H9 (cell line): ENCODE results near the gene EHF. TPM values are rescaled to one million over a fixed set of nuclear protein-coding genes. Genes with fewer than 3 reads are reported as not detected.

Experiments
- DNase-seq: peaks from one replicate; pipeline ENCODE4 v3.0.0-alpha.2; 2017
- H2AFZ ChIP-seq: one replicate; pipeline ENCODE4 v1.6.1; 2013; ENCODE audit warnings: mild to moderate bottlenecking, low read length, control low read depth, moderate library complexity
- H2AK5ac ChIP-seq: 2 replicates; pipeline ENCODE4 v1.6.1; 2013; ENCODE audit warnings: low read length, control low read depth, mixed read lengths; ENCODE audit not compliant: insufficient read length
- H2BK120ac ChIP-seq: one replicate; pipeline ENCODE4 v1.6.1; 2013; ENCODE audit warnings: low read depth, mild to moderate bottlenecking, low read length, control low read depth, inconsistent platforms; ENCODE audit not compliant: poor library complexity, severe bottlenecking
- H2BK12ac ChIP-seq: 2 replicates; pipeline ENCODE4 v1.6.1; 2013; ENCODE audit warnings: low read length, control low read depth, mixed read lengths, low read depth; ENCODE audit not compliant: insufficient read length
- H2BK15ac ChIP-seq: 2 replicates; pipeline ENCODE4 v1.6.1; 2013; ENCODE audit warnings: low read depth, low read length, control low read depth
- H2BK20ac ChIP-seq: one replicate; pipeline ENCODE4 v1.6.1; 2013; ENCODE audit warnings: low read depth, mild to moderate bottlenecking, low read length, control low read depth, inconsistent platforms; ENCODE audit not compliant: poor library complexity, severe bottlenecking
- H2BK5ac ChIP-seq: 2 replicates; pipeline ENCODE4 v1.6.1; 2013; ENCODE audit warnings: low read length, control low read depth, mixed read lengths; ENCODE audit not compliant: insufficient read length
- H3K14ac ChIP-seq: 2 replicates; pipeline ENCODE4 v1.6.1; 2013; ENCODE audit warnings: low read length, control low read depth; ENCODE audit not compliant: insufficient read depth
- H3K18ac ChIP-seq: 2 replicates; pipeline ENCODE4 v1.6.1; 2013; ENCODE audit warnings: low read depth, mild to moderate bottlenecking, mixed read lengths, low read length, control low read depth; ENCODE audit not compliant: insufficient read length
- H3K23ac ChIP-seq: 2 replicates; pipeline ENCODE4 v1.6.1; 2013; ENCODE audit warnings: low read length, control low read depth, mixed read lengths, low read depth; ENCODE audit not compliant: insufficient read length
- H3K23me2 ChIP-seq: 2 replicates; pipeline ENCODE4 v1.6.1; 2013; ENCODE audit warnings: low read depth, mild to moderate bottlenecking, mixed read lengths, low read length, control low read depth; ENCODE audit not compliant: insufficient read length, poor library complexity, severe bottlenecking
- H3K27ac ChIP-seq: 2 replicates; pipeline ENCODE4 v1.5.1; 2013; ENCODE audit warnings: low read length, control low read depth, mixed read lengths, low read depth; ENCODE audit not compliant: insufficient read length
- H3K27me3 ChIP-seq: 2 replicates; pipeline ENCODE4 v1.6.1; 2013; ENCODE audit warnings: low read length, control low read depth, inconsistent platforms; ENCODE audit not compliant: insufficient read depth
- H3K4ac ChIP-seq: 2 replicates; pipeline ENCODE4 v1.6.1; 2013; ENCODE audit warnings: low read depth, mild to moderate bottlenecking, control low read depth, inconsistent platforms, low read length, moderate library complexity
- H3K4me1 ChIP-seq: 2 replicates; pipeline ENCODE4 v1.6.1; 2013; ENCODE audit warnings: low read length, control low read depth, inconsistent platforms; ENCODE audit not compliant: insufficient read depth
- H3K4me2 ChIP-seq: 2 replicates; pipeline ENCODE4 v1.6.1; 2013; ENCODE audit warnings: low read length, control low read depth, mixed read lengths; ENCODE audit not compliant: insufficient read length, insufficient read depth
- H3K56ac ChIP-seq: 2 replicates; pipeline ENCODE4 v1.6.1; 2013; ENCODE audit warnings: low read depth, mild to moderate bottlenecking, mixed read lengths, low read length, control low read depth; ENCODE audit not compliant: insufficient read length
- H3K79me1 ChIP-seq: 2 replicates; pipeline ENCODE4 v1.6.1; 2013; ENCODE audit warnings: low read depth, mild to moderate bottlenecking, moderate library complexity, low read length, control low read depth, inconsistent platforms; ENCODE audit not compliant: insufficient read depth, poor library complexity, severe bottlenecking
- H3K79me2 ChIP-seq: 2 replicates; pipeline ENCODE4 v1.6.1; 2013; ENCODE audit warnings: low read length, control low read depth, inconsistent platforms; ENCODE audit not compliant: insufficient read depth
- H3K9ac ChIP-seq: 2 replicates; pipeline ENCODE4 v1.6.1; 2013; ENCODE audit warnings: low read length, control low read depth, mixed read lengths; ENCODE audit not compliant: insufficient read length; ENCODE audit errors: extremely low read depth
- H3K9me3 ChIP-seq: one replicate; pipeline ENCODE4 v1.6.1; 2013; ENCODE audit warnings: low read depth, low read length, inconsistent platforms; ENCODE audit not compliant: control insufficient read depth
- H3T11ph ChIP-seq: one replicate; pipeline ENCODE4 v1.6.1; 2013; ENCODE audit warnings: mild to moderate bottlenecking, low read length, control low read depth, inconsistent platforms
- H4K20me1 ChIP-seq: one replicate; pipeline ENCODE4 v1.6.1; 2013; ENCODE audit not compliant: control insufficient read depth, insufficient read length, insufficient read depth
- H4K5ac ChIP-seq: 2 replicates; pipeline ENCODE4 v1.6.1; 2013; ENCODE audit warnings: low read depth, mild to moderate bottlenecking, mixed read lengths, low read length, control low read depth; ENCODE audit not compliant: insufficient read length
- H4K8ac ChIP-seq: replicated peaks from 2 replicates; pipeline ENCODE4 v1.6.1; 2013; ENCODE audit warnings: low read length, control low read depth, mixed read lengths, low read depth; ENCODE audit not compliant: insufficient read length
- H4K91ac ChIP-seq: 2 replicates; pipeline ENCODE4 v1.6.1; 2013; ENCODE audit warnings: low read depth, mild to moderate bottlenecking, moderate library complexity, mixed read lengths, low read length, control low read depth; ENCODE audit not compliant: insufficient read length
- H3K27ac Mint-ChIP-seq, 3 experiments: 2 replicates in 2 of 3; 3 replicates in 1 of 3; pipeline ENCODE4 v1.8.0; 2020 to 2021; ENCODE audit warnings: mixed read lengths in 3 of 3, mild to moderate bottlenecking in 1 of 3, moderate library complexity in 1 of 3
- H3K27me3 Mint-ChIP-seq: 2 replicates; pipeline ENCODE4 v1.8.0; 2021; ENCODE audit warnings: low read depth, mild to moderate bottlenecking, moderate library complexity, mixed read lengths
- H3K36me3 Mint-ChIP-seq, 3 experiments: 2 replicates in 2 of 3; 3 replicates in 1 of 3; pipeline ENCODE4 v1.8.0; 2020 to 2021; ENCODE audit warnings: low read depth in 3 of 3, mixed read lengths in 3 of 3; ENCODE audit not compliant: insufficient read depth in 1 of 3
- H3K4me1 Mint-ChIP-seq, 2 experiments: 2 replicates each; pipeline ENCODE4 v1.8.0; 2020; ENCODE audit warnings: mixed read lengths in 2 of 2
- H3K4me3 Mint-ChIP-seq, 2 experiments: 2 replicates in 1 of 2; 3 replicates in 1 of 2; pipeline ENCODE4 v1.8.0; 2020 to 2021; ENCODE audit warnings: mild to moderate bottlenecking in 2 of 2, mixed read lengths in 2 of 2, moderate library complexity in 1 of 2
- H3K9me3 Mint-ChIP-seq, 2 experiments: 2 replicates in 1 of 2; 3 replicates in 1 of 2; pipeline ENCODE4 v1.8.0; 2020; ENCODE audit warnings: mild to moderate bottlenecking in 2 of 2, mixed read lengths in 2 of 2, moderate library complexity in 1 of 2
- CTCF ChIP-seq: fragments of 200-600 bp; sonication (generic); conservative IDR thresholded peaks from 3 replicates; pipeline ENCODE4 v1.8.0; 2021; ENCODE audit warnings: antibody characterized with exemption, mild to moderate bottlenecking
- WGBS: extraction: QIAGEN DNeasy Blood & Tissue Kit; methylation state at CpG from one replicate; pipeline ENCODE4 v1.1.7; 2013; ENCODE audit warnings: missing lambda C conversion rate, low lambda C conversion rate, mixed read lengths; ENCODE audit not compliant: insufficient read length; ENCODE audit errors: extremely low coverage; 5-methylcytosine and 5-hydroxymethylcytosine counted together
- total RNA-seq: library from RNA; stranded (reverse); gene quantifications from 2 replicates; pipeline ENCODE4 v1.2.1, GENCODE V29; 2021

Gene EHF
- total RNA-seq, 1 experiment from 2014 or later = not detected

- H3K27me3 ChIP-seq = no peaks in the 10 kb centered on the region
- H3K23ac ChIP-seq = no peak overlapping the region
- no peaks in the 10 kb centered on the region for H3K23me2 ChIP-seq
- no peaks in the 10 kb centered on the region; a peak in 2 of 7 replicates for H3K36me3 Mint-ChIP-seq
- H3K27me3 Mint-ChIP-seq = peaks cover 1% of the 10 kb centered on the region; the same call in 1 of the 2 replicates
- no peak overlapping the region for H2BK5ac ChIP-seq
- WGBS = no CpG with 5 or more reads among the region's 1 CpG
- no peak overlapping the region for H2AK5ac ChIP-seq
- H3K79me2 ChIP-seq = no peaks in the 10 kb centered on the region
- no peaks in the 10 kb centered on the region for H3K79me1 ChIP-seq
- H3K4me3 Mint-ChIP-seq = no peak overlapping the region
- H3K14ac ChIP-seq = no peak overlapping the region
- no peak overlapping the region for H4K91ac ChIP-seq
- TF ChIP-seq CTCF = no peak
- H2BK12ac ChIP-seq = no peak overlapping the region
- no peaks in the 10 kb centered on the region for H4K20me1 ChIP-seq
- no peak overlapping the region for H2BK120ac ChIP-seq
- H3K27ac ChIP-seq = no peak overlapping the region
- H2BK15ac ChIP-seq = no peak overlapping the region
- H3K27ac Mint-ChIP-seq = no peak overlapping the region
- H2AFZ ChIP-seq = no peak overlapping the region
- no peak for DNase-seq
- H2BK20ac ChIP-seq = no peak overlapping the region
- H3K4me1 Mint-ChIP-seq = peaks cover 29 to 33% of the 10 kb centered on the region in 2 experiments
- no peak overlapping the region for H3K18ac ChIP-seq
- no peak overlapping the region for H4K8ac ChIP-seq
- no peak overlapping the region for H3K4me2 ChIP-seq
- no peaks in the 10 kb centered on the region; a peak in 1 of 5 replicates for H3K9me3 Mint-ChIP-seq
- no peak overlapping the region for H4K5ac ChIP-seq
- no peaks in the 10 kb centered on the region for H3K9me3 ChIP-seq
- no peak overlapping the region for H3K9ac ChIP-seq
- H3K4me1 ChIP-seq = peaks cover 7% of the 10 kb centered on the region
- H3K4ac ChIP-seq = no peak overlapping the region
- no peak overlapping the region for H3T11ph ChIP-seq
- no peak overlapping the region for H3K56ac ChIP-seq
These were observed 27.1 kb downstream of the EHF start for GRCh38 chr11:34648036-34648435.
